Fibroblast of lung (primary cell): ENCODE measurements around the gene MYDGF. TPM values are rescaled to one million over a fixed set of nuclear protein-coding genes. Genes with fewer than 3 reads are reported as not detected.

ENCODE experiments used
- DNase-seq, 2 donors: peaks; one replicate each; pipeline versions ENCODE4 v3.0.0 to v3.0.0-alpha.2; 2010; ENCODE audit warnings: low read depth in 2 of 2
- H2AFZ ChIP-seq: 2 replicates; pipeline ENCODE4 v1.5.1; 2012; ENCODE audit warnings: low read length, control low read depth, inconsistent platforms
- H3K27ac ChIP-seq: 2 replicates; pipeline ENCODE4 v1.5.1; 2011; ENCODE audit warnings: low read length, control low read depth; ENCODE audit not compliant: insufficient read depth
- H3K27me3 ChIP-seq: 2 replicates; pipeline ENCODE4 v1.5.1; 2011; ENCODE audit warnings: mild to moderate bottlenecking, low read length; ENCODE audit not compliant: control insufficient read depth, insufficient read depth
- H3K36me3 ChIP-seq: 2 replicates; pipeline ENCODE4 v1.5.1; 2011; ENCODE audit warnings: low read length; ENCODE audit not compliant: control insufficient read depth, insufficient read depth
- H3K4me1 ChIP-seq: 2 replicates; pipeline ENCODE4 v1.5.1; 2011; ENCODE audit warnings: low read length; ENCODE audit not compliant: control insufficient read depth, insufficient read depth; ENCODE audit errors: extremely low read depth
- H3K4me2 ChIP-seq: 2 replicates; pipeline ENCODE4 v1.5.1; 2011; ENCODE audit warnings: low read length, control low read depth; ENCODE audit not compliant: insufficient read depth; ENCODE audit errors: extremely low read depth
- H3K4me3 ChIP-seq, 4 experiments: fragments of 200-600 bp in 1 of 4; sonication (generic) in 1 of 4; replicated peaks in 1 of 4; 2 replicates each; pipeline ENCODE4 v1.5.1; 2011 to 2016; ENCODE audit warnings: low read length in 4 of 4, low read depth in 3 of 4, mild to moderate bottlenecking in 3 of 4, control low read depth in 2 of 4, inconsistent platforms in 1 of 4, mixed read lengths in 1 of 4; ENCODE audit not compliant: insufficient read depth in 1 of 4; ENCODE audit errors: control extremely low read depth in 1 of 4
- H3K79me2 ChIP-seq: 2 replicates; pipeline ENCODE4 v1.5.1; 2012; ENCODE audit warnings: mild to moderate bottlenecking, low read length, inconsistent platforms; ENCODE audit not compliant: control insufficient read depth, insufficient read depth
- H3K9ac ChIP-seq: 2 replicates; pipeline ENCODE4 v1.5.1; 2011; ENCODE audit warnings: mild to moderate bottlenecking, low read length, control low read depth; ENCODE audit not compliant: insufficient read depth
- H3K9me3 ChIP-seq: 2 replicates; pipeline ENCODE4 v1.5.1; 2012; ENCODE audit warnings: low read depth, low read length; ENCODE audit not compliant: control insufficient read depth, insufficient read depth
- H4K20me1 ChIP-seq: 2 replicates; pipeline ENCODE4 v1.5.1; 2011; ENCODE audit warnings: low read length; ENCODE audit not compliant: control insufficient read depth, insufficient read depth; ENCODE audit errors: extremely low read depth
- CTCF ChIP-seq, 2 donors: IDR thresholded peaks in 1 of 2; conservative IDR thresholded peaks in 1 of 2; 1 replicate in 1 of 2; 2 replicates in 1 of 2; pipeline ENCODE4 v1.5.1; 2011 to 2012; ENCODE audit warnings: low read length in 2 of 2, control low read depth in 1 of 2, inconsistent platforms in 1 of 2, low read depth in 1 of 2, mild to moderate bottlenecking in 1 of 2
- EZH2 ChIP-seq: IDR thresholded peaks from 2 replicates; pipeline ENCODE4 v1.5.1; 2012; ENCODE audit warnings: low read length, control low read depth, mild to moderate bottlenecking; ENCODE audit errors: missing control alignments
- polyA plus RNA-seq, 2 donors: library from polyadenylated mRNA; depleted of rRNA in 1 of 2; stranded (reverse) in 1 of 2; unstranded in 1 of 2; fragments of >200 nt; gene quantifications; 2 replicates each; pipeline ENCODE4 v1.2.1, GENCODE V29; 2011 to 2012; ENCODE audit warnings: missing spikeins in 1 of 2
- total RNA-seq: library from RNA; depleted of rRNA; stranded (reverse); fragments of >200 nt; gene quantifications from 2 replicates; pipeline ENCODE4 v1.2.1, GENCODE V29; 2014

MYDGF gene
- total and polyA plus RNA-seq, 2 donors (not counting 1 experiment from before 2014, with no cell fraction given), result 167 to 181 TPM

GRCh38 chr19:4645718-4646117, 24.4 kb downstream of the MYDGF start:
- no peaks in the 10 kb centered on the region for H4K20me1 ChIP-seq
- peaks cover 5% of the 10 kb centered on the region for H3K4me1 ChIP-seq
- peaks cover 2% of the 10 kb centered on the region for H3K36me3 ChIP-seq
- no peak overlapping the region for H2AFZ ChIP-seq
- H3K79me2 ChIP-seq, result no peaks in the 10 kb centered on the region
- H3K9ac ChIP-seq, result no peak overlapping the region
- no peak overlapping the region for H3K4me2 ChIP-seq
- DNase-seq, result no peak
- no peak for TF ChIP-seq EZH2
- H3K9me3 ChIP-seq, result no peaks in the 10 kb centered on the region
- H3K27ac ChIP-seq, result no peak overlapping the region
- no peaks in the 10 kb centered on the region for H3K27me3 ChIP-seq
- H3K4me3 ChIP-seq, result no peak overlapping the region

DNA sequence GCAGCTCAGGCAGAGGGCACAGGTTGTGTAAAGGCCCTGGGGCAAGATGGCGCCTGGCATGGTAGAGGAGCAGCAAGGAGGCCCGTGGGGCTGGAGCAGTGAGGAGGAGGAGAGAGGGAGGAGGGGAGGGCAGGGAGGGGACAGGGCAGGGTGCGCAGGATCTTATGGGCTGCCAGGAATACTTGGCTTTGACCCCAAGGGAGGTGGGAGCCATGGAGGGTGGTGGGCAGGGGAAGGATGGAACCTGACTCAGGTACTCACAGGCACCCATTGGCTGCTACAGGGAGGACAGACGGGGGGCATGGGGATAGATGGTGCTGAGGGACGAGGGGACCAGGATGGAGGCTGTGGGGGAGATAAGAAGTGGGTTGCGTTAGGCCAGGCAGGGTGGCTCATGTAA, 27.5 kb downstream of the MYDGF start:
- no peak for DNase-seq
- Histone ChIP-seq H3K79me2 (peaks cover 3% of the 10 kb centered on the region), H3K36me3 (no peaks in the 10 kb centered on the region), H4K20me1 (no peaks in the 10 kb centered on the region), H3K27ac (no peak overlapping the region), H3K4me1 (peaks cover 7% of the 10 kb centered on the region), H3K4me3 (no peak overlapping the region), H2AFZ (no peak overlapping the region), H3K27me3 (no peaks in the 10 kb centered on the region), H3K9me3 (no peaks in the 10 kb centered on the region), H3K9ac (no peak overlapping the region), H3K4me2 (no peak overlapping the region)
- no peak for TF ChIP-seq CTCF (conservative IDR thresholded peaks at IDR 0.05 in 1 of 2, IDR thresholded peaks at IDR 0.05 in 1 of 2; ENCODE audit: low read depth in 1 of 2, low read length in 2 of 2)

DNA sequence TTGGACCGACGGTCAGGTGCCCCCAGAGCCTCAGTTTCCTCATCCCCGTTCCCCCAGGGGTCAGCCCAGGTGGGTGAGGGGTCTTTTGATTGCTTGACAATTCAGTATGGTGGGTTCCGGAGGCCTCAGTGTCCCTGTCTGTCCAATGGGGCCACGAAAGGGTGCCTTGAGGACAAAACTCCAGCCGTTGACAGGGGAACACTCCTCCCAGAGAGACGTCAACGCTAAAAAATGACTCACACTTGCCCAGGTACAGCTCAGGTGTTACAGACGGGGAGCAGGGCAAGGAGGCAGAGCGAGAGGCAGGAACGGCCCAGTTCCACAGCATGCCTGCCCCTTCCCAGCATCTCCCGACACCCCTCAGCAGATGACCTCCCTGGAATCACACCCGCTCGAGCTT, 29.0 kb downstream of the MYDGF start:
- peaks cover 3% of the 10 kb centered on the region for H3K79me2 ChIP-seq
- H3K4me3 ChIP-seq, result no peak overlapping the region
- H3K4me1 ChIP-seq, result peaks cover 9% of the 10 kb centered on the region
- no peaks in the 10 kb centered on the region for H3K9me3 ChIP-seq
- no peak overlapping the region for H3K9ac ChIP-seq
- H4K20me1 ChIP-seq, result no peaks in the 10 kb centered on the region
- no peaks in the 10 kb centered on the region for H3K27me3 ChIP-seq
- TF ChIP-seq EZH2 (no peak), CTCF (conservative IDR thresholded peaks at IDR 0.05 in 1 of 2, IDR thresholded peaks at IDR 0.05 in 1 of 2; ENCODE audit: low read depth in 1 of 2, low read length in 2 of 2) (no peak)
- H3K36me3 ChIP-seq, result no peaks in the 10 kb centered on the region
- H2AFZ ChIP-seq, result no peak overlapping the region
- H3K27ac ChIP-seq, result no peak overlapping the region
- no peak for DNase-seq
- no peak overlapping the region for H3K4me2 ChIP-seq
